Activated effector memory CD4-positive, alpha-beta T cell treated with anti-CD3 and anti-CD28 coated beads, Interleukin-2, amount 50 U/mL, for 16 hours (primary cell): Measurements from ENCODE around the gene GJA8.
"Not testable (repeated sequence)": the region's sequence is repeated elsewhere in the genome, so short reads cannot be mapped to it uniquely, and the experiment has no call there.

Source experiments
- DNase-seq: peaks from one replicate; pipeline ENCODE4 v3.0.0-alpha.2; 2020

The GJA8 gene

GRCh38 chr1:147902253-147902845, at the start of gene GJA8:
TSS of gene GJA8 (plus strand) at chr1:147902795. CDS start at chr1:147907956, 5,161 bp downstream.
- no peak for DNase-seq

GRCh38 chr1:147853391-147853790, 49.2 kb upstream of the GJA8 start:
- no peak for DNase-seq

- not testable (repeated sequence) for DNase-seq
Observed at GRCh38 chr1:147854989-147855388, 47.6 kb upstream of the GJA8 start.

- DNase-seq, result not testable (repeated sequence)
Observed at GRCh38 chr1:147855996-147856395, 46.6 kb upstream of the GJA8 start.

- DNase-seq, result not testable (repeated sequence)
Observed at GRCh38 chr1:147867204-147867603, 35.4 kb upstream of the GJA8 start.

GRCh38 chr1:147878022-147878421, 24.6 kb upstream of the GJA8 start:
- no peak for DNase-seq

- DNase-seq, result no peak
Observed at GRCh38 chr1:147879911-147880310, 22.7 kb upstream of the GJA8 start.

GRCh38 chr1:147882535-147882934, 20.1 kb upstream of the GJA8 start:
- no peak for DNase-seq

- DNase-seq, result peak; percentile 82
Observed at GRCh38 chr1:147890177-147890790, 12.3 kb upstream of the GJA8 start.

- no peak for DNase-seq
Observed at GRCh38 chr1:147891088-147891487, 11.5 kb upstream of the GJA8 start.

GRCh38 chr1:147892216-147892615, 10.4 kb upstream of the GJA8 start:
- no peak for DNase-seq

GRCh38 chr1:147892731-147893214, 9.8 kb upstream of the GJA8 start:
- DNase-seq, result peak; percentile 67

- no peak for DNase-seq
Observed at GRCh38 chr1:147895123-147895522, 7.5 kb upstream of the GJA8 start.

GRCh38 chr1:147897029-147897752, 5.4 kb upstream of the GJA8 start:
- no peak for DNase-seq

- DNase-seq, result no peak
Observed at GRCh38 chr1:147897789-147898188, 4.8 kb upstream of the GJA8 start.

GRCh38 chr1:147904726-147905125, 2.1 kb downstream of the GJA8 start:
- no peak for DNase-seq

GRCh38 chr1:147907786-147908509, 5.4 kb downstream of the GJA8 start:
- no peak for DNase-seq

- DNase-seq, result no peak
Observed at GRCh38 chr1:147912553-147912952, 10.0 kb downstream of the GJA8 start.

GRCh38 chr1:147913362-147913942, 10.9 kb downstream of the GJA8 start:
- DNase-seq, result no peak

GRCh38 chr1:147919896-147920295, 17.3 kb downstream of the GJA8 start:
- DNase-seq, result no peak

- no peak for DNase-seq
Observed at GRCh38 chr1:147924813-147925212, 22.2 kb downstream of the GJA8 start.

GRCh38 chr1:147927215-147927614, 24.6 kb downstream of the GJA8 start:
- DNase-seq, result not testable (repeated sequence)

- DNase-seq, result not testable (repeated sequence)
Observed at GRCh38 chr1:147927689-147928088, 25.1 kb downstream of the GJA8 start.
